HUES6 (cell line): Measurements from ENCODE around the gene EPS15.

Experiments
- H3K27ac ChIP-seq: 2 replicates; pipeline ENCODE4 v1.7.0; 2013; ENCODE audit warnings: low read depth, mild to moderate bottlenecking, low read length, inconsistent platforms
- H3K27me3 ChIP-seq: 2 replicates; pipeline ENCODE4 v1.6.1; 2013; ENCODE audit warnings: low read length; ENCODE audit not compliant: control insufficient read depth, insufficient read depth
- H3K36me3 ChIP-seq: 2 replicates; pipeline ENCODE4 v1.6.1; 2013; ENCODE audit warnings: low read length; ENCODE audit not compliant: control insufficient read depth, insufficient read depth
- H3K4me1 ChIP-seq: 2 replicates; pipeline ENCODE4 v1.6.1; 2013; ENCODE audit warnings: low read length; ENCODE audit not compliant: control insufficient read depth, insufficient read depth
- H3K4me3 ChIP-seq: 2 replicates; pipeline ENCODE4 v1.5.1; 2013; ENCODE audit warnings: low read depth, low read length
- H3K9ac ChIP-seq: one replicate; pipeline ENCODE4 v1.6.1; 2013; ENCODE audit warnings: mild to moderate bottlenecking, low read length
- H3K9me3 ChIP-seq: 2 replicates; pipeline ENCODE4 v1.6.1; 2013; ENCODE audit warnings: low read depth, low read length; ENCODE audit not compliant: control insufficient read depth, insufficient read depth

The EPS15 gene

DNA sequence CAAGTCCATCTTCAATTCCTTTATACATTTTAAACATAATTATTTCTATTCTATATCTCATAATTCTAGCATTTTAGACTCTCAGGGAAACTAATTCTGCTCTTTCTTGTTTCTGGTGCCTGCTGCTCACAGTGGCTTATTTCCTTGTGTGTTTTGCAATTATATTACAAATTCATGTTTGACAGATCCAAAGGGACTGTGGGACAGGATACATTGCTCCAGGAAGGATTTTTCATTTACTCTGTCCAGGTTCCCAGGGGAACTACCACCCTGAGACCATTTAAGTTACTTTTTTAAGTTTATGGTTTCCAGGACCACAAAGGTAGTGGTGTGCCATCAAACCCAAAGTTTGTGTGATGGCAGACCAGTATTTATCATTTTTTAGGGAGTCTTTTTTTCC lies 195.3 kb downstream of the EPS15 start:
- no peak overlapping the region for H3K4me3 ChIP-seq
- H3K9ac ChIP-seq: no peak overlapping the region
- H3K27me3 ChIP-seq: no peaks in the 10 kb centered on the region
- no peak overlapping the region for H3K27ac ChIP-seq
- H3K4me1 ChIP-seq: peaks cover 17% of the 10 kb centered on the region
- H3K36me3 ChIP-seq: no peaks in the 10 kb centered on the region
- no peaks in the 10 kb centered on the region for H3K9me3 ChIP-seq

- no peak overlapping the region for H3K9ac ChIP-seq
These were observed 196.5 kb downstream of the EPS15 start for GRCh38 chr1:51322417-51323101.

DNA sequence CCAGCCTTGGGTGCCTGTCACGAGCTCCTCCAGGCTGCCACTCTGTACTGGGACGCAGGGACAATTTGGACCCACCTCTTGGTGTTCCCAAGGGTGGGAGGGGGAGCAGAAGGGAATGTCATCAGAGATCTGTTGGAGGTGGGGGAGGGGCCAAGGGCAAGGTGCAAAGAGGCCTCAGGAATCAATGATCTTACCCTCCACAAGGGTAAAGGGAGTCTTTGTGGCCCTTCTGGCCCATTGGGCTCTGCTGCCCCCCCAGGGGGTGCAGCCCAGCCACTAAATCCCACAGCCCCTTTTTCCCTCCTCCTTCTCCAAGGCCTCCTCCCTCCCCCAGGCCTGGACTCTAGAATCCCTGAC lies 197.2 kb downstream of the EPS15 start:
- Histone ChIP-seq H3K36me3 (no peaks in the 10 kb centered on the region), H3K27ac (no peak overlapping the region), H3K27me3 (no peaks in the 10 kb centered on the region), H3K4me3 (no peak overlapping the region), H3K4me1 (peaks cover 12% of the 10 kb centered on the region), H3K9ac (no peak overlapping the region), H3K9me3 (no peaks in the 10 kb centered on the region)

More at GRCh38 chr1:51322417-51323101, 196.5 kb downstream of the EPS15 start:
- Histone ChIP-seq H3K27ac (no peak overlapping the region), H3K36me3 (no peaks in the 10 kb centered on the region), H3K4me3 (no peak overlapping the region), H3K9me3 (no peaks in the 10 kb centered on the region), H3K27me3 (no peaks in the 10 kb centered on the region), H3K4me1 (peaks cover 17% of the 10 kb centered on the region)

GRCh38 chr1:51320967-51321923 lies 197.8 kb downstream of the EPS15 start:
- no peaks in the 10 kb centered on the region for H3K9me3 ChIP-seq
- H3K27me3 ChIP-seq: no peaks in the 10 kb centered on the region
- no peaks in the 10 kb centered on the region for H3K36me3 ChIP-seq
- no peak overlapping the region for H3K9ac ChIP-seq
- no peak overlapping the region for H3K4me3 ChIP-seq
- H3K27ac ChIP-seq: no peak overlapping the region
- H3K4me1 ChIP-seq: peaks cover 6% of the 10 kb centered on the region; the same call in 1 of the 2 replicates

DNA sequence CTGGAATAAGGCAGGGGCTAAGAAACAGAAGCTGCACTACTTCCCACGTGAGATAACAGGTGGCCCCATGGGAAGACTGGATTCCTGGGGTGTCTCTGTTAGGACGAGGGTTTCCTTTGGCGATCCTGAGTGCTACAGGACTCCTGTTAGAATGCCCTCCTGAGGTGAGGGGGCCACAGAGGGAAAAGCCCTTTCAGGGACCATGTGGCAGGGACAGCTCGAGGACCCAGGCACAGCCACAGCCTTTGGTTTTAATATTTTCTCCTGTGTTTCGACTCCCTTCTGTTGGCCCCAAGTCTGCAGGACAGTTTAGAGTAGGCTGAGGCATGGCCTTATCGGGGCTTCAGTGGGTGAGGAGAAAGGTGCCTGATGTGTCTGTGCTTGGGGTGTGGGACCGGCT lies 201.3 kb downstream of the EPS15 start:
- Histone ChIP-seq H3K36me3 (no peaks in the 10 kb centered on the region), H3K9ac (no peak overlapping the region), H3K27me3 (no peaks in the 10 kb centered on the region), H3K9me3 (no peaks in the 10 kb centered on the region), H3K27ac (no peak overlapping the region), H3K4me1 (peaks cover 10% of the 10 kb centered on the region; the same call in 1 of the 2 replicates), H3K4me3 (no peak overlapping the region)

DNA sequence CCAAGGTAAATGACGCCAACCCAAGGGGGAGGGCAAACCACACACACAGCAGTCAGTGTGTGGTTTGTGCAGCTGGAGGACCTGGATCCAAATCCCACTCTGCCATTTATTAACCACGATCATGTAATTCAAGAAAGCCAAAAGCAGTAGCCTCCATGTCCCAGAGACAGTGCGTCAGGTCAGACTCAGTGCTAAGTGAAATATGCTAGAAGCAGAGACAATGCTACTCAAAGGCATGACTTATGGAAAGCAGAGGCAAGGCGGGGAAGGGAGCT lies 202.3 kb downstream of the EPS15 start:
- no peaks in the 10 kb centered on the region for H3K27me3 ChIP-seq
- H3K9ac ChIP-seq: no peak overlapping the region
- no peaks in the 10 kb centered on the region for H3K9me3 ChIP-seq
- no peak overlapping the region for H3K4me3 ChIP-seq
- no peak overlapping the region for H3K27ac ChIP-seq
- peaks cover 7% of the 10 kb centered on the region; the same call in 1 of the 2 replicates for H3K4me1 ChIP-seq
- H3K36me3 ChIP-seq: no peaks in the 10 kb centered on the region

DNA sequence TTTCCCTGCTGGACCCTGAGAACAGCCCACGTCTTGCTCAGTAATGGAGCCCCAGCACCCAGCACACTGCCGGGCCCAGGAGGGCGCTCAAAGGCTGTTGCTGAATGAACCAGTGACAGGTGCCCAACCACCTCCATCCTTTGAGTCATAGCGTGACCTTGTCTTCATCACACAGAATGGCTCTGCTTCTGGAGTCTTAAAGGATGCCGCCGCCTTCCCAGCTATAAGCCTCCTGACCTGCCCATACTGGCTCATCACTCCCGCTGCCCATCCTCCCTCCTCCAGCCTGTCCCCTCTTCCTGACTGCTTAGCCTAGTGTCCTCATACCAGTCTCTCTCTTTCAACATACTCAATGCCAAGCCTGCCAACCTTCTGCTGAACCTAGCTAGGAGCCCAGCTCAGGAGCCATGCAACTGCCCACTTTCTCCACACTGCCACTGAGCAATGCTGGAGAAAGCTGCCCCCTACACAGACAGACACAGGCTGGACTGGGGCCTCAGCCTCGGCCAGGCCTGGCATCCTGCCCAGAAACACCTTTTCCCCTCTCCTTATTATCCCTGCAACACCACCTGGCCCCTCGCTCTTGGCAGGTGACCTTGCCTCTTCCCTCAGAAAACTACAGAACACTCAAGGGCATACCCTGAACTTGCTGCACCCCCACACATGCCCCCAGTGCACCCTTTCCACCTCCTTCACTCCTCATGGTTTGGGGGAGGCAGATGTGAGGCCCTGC lies 202.8 kb downstream of the EPS15 start:
- H3K27me3 ChIP-seq: no peaks in the 10 kb centered on the region
- no peak overlapping the region for H3K4me3 ChIP-seq
- no peak overlapping the region for H3K27ac ChIP-seq
- H3K4me1 ChIP-seq: peaks cover 4% of the 10 kb centered on the region; the same call in 1 of the 2 replicates
- no peaks in the 10 kb centered on the region for H3K9me3 ChIP-seq
- no peaks in the 10 kb centered on the region for H3K36me3 ChIP-seq
- no peak overlapping the region for H3K9ac ChIP-seq

GRCh38 chr1:51314974-51315373 lies 204.1 kb downstream of the EPS15 start:
- H3K27me3 ChIP-seq: no peaks in the 10 kb centered on the region
- no peaks in the 10 kb centered on the region for H3K9me3 ChIP-seq
- H3K9ac ChIP-seq: no peak overlapping the region
- H3K4me1 ChIP-seq: peaks cover 4% of the 10 kb centered on the region; the same call in 1 of the 2 replicates
- H3K36me3 ChIP-seq: no peaks in the 10 kb centered on the region
- no peak overlapping the region for H3K27ac ChIP-seq
- H3K4me3 ChIP-seq: no peak overlapping the region

DNA sequence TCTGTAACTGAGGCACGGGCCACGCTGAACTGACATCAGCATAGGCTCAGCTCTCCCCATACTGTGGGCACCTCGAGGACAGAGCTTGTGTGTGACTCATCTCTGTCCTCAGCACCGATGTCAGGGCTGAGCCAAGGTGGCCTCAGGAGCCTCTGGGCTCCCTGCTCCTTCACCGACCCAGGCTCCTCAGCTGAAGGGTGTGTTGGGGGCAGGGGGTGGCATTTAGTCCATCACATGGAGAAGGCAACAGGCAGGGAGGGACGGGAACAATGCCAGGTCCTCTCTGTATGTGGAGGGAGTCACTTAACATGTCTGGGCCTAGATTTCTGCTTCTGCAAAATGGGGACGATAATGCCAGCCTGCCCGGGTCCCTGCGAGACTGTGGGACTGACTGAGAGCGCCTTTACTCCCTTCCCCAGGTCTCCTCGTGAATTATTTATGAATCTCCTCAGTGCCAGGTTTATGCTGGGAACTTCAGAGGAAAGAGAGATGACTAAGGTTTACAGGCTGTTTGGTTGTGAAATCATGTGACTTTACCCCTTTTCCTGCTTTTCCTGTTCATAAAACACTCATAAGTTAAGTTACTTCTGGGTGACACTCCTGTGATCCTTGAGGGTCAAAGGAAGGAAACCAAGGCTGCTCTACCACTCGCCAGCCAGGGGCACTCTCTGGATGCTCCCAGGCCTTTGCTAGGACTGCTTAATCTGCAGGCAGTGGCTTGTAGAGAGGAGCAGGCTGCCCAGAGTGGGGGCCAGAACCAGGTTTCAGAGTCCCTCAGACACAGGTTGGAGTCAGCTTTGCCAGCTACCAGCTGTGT lies 204.9 kb downstream of the EPS15 start:
- no peaks in the 10 kb centered on the region for H3K27me3 ChIP-seq
- no peaks in the 10 kb centered on the region for H3K36me3 ChIP-seq
- H3K9me3 ChIP-seq: no peaks in the 10 kb centered on the region
- no peak overlapping the region for H3K4me3 ChIP-seq
- no peak overlapping the region for H3K9ac ChIP-seq
- no peak overlapping the region for H3K27ac ChIP-seq
- H3K4me1 ChIP-seq: peaks cover 4% of the 10 kb centered on the region; the same call in 1 of the 2 replicates

DNA sequence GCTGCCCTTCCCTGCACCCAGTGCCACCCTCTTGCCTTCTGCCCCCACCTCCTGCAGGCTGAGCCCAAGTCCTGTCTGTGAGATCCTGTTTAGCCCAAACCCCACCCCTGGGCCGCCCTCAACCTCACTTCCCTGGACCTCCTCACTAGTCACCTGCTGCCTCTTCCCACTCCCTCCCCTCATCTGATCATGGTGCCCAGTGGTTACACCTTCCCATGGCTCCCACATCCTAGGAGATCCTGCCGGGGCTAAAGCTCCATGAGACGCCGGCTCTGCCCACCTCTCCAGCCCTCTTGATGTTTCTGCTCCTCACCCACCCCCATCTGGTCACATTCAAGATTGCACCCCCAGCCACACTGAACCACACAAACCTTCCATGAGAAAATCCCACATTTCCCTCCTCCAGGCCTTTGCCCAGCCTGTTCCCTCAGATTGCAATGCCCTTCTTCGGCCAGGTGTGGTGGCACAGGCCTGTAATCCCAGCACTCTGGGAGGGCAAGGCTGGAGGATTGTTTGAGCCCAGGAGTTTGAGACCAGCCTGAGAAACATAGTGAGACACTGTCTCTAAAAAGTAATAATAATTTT lies 205.7 kb downstream of the EPS15 start:
- Histone ChIP-seq H3K36me3 (no peaks in the 10 kb centered on the region), H3K9ac (no peak overlapping the region), H3K4me3 (no peak overlapping the region), H3K27me3 (no peaks in the 10 kb centered on the region), H3K27ac (no peak overlapping the region), H3K4me1 (peaks cover 4% of the 10 kb centered on the region; the same call in 1 of the 2 replicates), H3K9me3 (no peaks in the 10 kb centered on the region)
